Measurements from ENCODE around the gene FUCA1. TPM values are rescaled to one million over a fixed set of nuclear protein-coding genes. Genes with fewer than 3 reads are reported as not detected.

Gene FUCA1
- 12.4 and 14.4 TPM in 2 replicates for total RNA-seq (ENCODE audit: low replicate concordance)

GRCh38 chr1:23867895-23868556, at the start of gene FUCA1:
FUCA1 (minus strand) TSS chr1:23868290; CDS start chr1:23868286, 4 bp downstream.

GRCh38 chr1:23913212-23913880, 45.3 kb upstream of the FUCA1 start, which contains the start of gene CNR2:
CNR2 (minus strand) TSS chr1:23913362; CDS start chr1:23875617, 37,745 bp downstream.

DNA sequence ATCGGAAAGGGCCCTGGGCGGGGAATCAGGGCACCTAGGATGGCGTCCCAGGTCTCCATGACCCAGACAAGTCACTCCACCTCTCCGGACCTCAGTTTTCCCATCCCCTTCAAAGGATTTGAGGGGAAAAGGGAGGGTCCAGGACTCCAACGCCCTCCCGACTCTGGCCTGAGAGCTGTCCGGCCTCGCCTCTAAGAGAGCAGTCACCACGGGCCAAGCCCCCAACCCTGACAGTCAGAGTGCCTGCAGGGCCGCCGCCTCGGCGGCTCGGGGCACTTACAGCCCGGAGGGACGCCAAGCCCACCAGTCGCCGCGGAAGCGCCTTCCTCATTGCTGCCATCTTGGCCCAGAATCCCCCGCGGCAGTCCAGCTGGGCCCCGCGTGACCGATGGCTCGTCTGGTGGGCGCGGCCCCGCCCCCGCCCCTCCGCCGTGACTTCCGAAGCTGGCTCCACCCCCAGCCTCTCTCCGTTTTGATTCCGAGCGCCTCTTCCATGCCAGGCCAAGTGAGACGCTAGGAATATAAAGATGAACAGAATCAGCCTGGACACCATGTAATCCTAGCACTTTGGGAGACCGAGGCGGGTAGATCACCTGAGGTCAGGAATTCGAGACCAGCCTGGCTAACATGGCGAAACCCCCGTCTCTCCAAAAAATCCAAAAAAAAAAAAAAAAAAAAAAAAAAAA, 42.9 kb downstream of the FUCA1 start, which contains the start of gene HMGCL:
HMGCL (minus strand) TSS at position 354 of the 686 bp plus-strand sequence; CDS start at position 340, 14 bp downstream.

GRCh38 chr1:23800400-23801337, 67.4 kb downstream of the FUCA1 start, which contains the start of gene GALE:
GALE (minus strand) TSS chr1:23800754; CDS start chr1:23799007, 1,747 bp downstream.

Other genes starting within 250 kb of the FUCA1 start
- gene RPL11, start 176.5 kb downstream of the FUCA1 start, total RNA-seq (ENCODE audit: low replicate concordance): 1,088 and 1,595 TPM in 2 replicates
- 7.3 and 19.5 TPM in 2 replicates for gene ELOA, start 124.8 kb downstream of the FUCA1 start, total RNA-seq (ENCODE audit: low replicate concordance)
- gene PITHD1, start 89.9 kb downstream of the FUCA1 start, total RNA-seq (ENCODE audit: low replicate concordance): 29.8 and 30.2 TPM in 2 replicates
- 21.2 and 45.5 TPM in 2 replicates for gene LYPLA2, start 77.1 kb downstream of the FUCA1 start, total RNA-seq (ENCODE audit: low replicate concordance)
- gene GALE, start 67.5 kb downstream of the FUCA1 start, total RNA-seq (ENCODE audit: low replicate concordance): 8.0 and 27.4 TPM in 2 replicates
- 48.9 and 51.7 TPM in 2 replicates for gene HMGCL, start 42.9 kb downstream of the FUCA1 start, total RNA-seq (ENCODE audit: low replicate concordance)
- gene CNR2, start 45.1 kb upstream of the FUCA1 start, total RNA-seq (ENCODE audit: low replicate concordance): not detected in 2 replicates
- 75.7 and 120 TPM in 2 replicates for gene PNRC2, start 91.5 kb upstream of the FUCA1 start, total RNA-seq (ENCODE audit: low replicate concordance)
- 73.3 and 153 TPM in 2 replicates for gene SRSF10, start 112.0 kb upstream of the FUCA1 start, total RNA-seq (ENCODE audit: low replicate concordance)
- gene MYOM3, start 243.8 kb upstream of the FUCA1 start, total RNA-seq (ENCODE audit: low replicate concordance): 0.23 TPM in 1 of 2 replicates, not detected in the other

Data from smooth muscle cell of the coronary artery (primary cell).